UCSD-AML1 (cell line): Measurements from ENCODE around the gene PTGR1.

Experiments used
- DNase-seq: peaks from one replicate; lab custom pipeline; 2025; ENCODE audit not compliant: unreplicated experiment; lab: John Stamatoyannopoulos, UW

The PTGR1 gene

GRCh38 chr9:111542497-111543254 is 56.8 kb downstream of the PTGR1 start:
- no peak for DNase-seq

- no peak for DNase-seq
These were observed 66.2 kb downstream of the PTGR1 start for GRCh38 chr9:111533099-111533790.

GRCh38 chr9:111531716-111532115 is 67.7 kb downstream of the PTGR1 start:
- DNase-seq, result no peak

DNA sequence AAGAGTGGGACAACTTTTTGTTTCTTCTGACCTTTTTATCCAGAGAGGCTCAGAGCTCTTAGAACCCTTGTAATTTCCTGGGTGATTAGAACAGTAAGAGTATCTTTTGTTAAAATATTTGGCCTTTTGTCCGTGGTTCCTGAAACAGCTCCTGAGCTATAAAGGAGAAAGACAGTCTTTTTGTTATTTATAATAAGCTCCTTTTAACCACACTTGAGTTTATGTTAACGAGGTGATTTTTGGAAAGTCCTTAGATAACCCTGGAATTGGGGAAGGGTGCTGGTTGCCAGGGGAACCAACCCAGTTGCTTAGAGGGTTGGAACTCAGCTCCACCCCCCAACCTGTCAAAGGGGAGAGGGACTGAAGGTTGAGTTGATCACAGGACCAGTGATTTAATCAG is 69.7 kb downstream of the PTGR1 start:
- no peak for DNase-seq

GRCh38 chr9:111527347-111527746 is 72.1 kb downstream of the PTGR1 start:
- no peak for DNase-seq

DNA sequence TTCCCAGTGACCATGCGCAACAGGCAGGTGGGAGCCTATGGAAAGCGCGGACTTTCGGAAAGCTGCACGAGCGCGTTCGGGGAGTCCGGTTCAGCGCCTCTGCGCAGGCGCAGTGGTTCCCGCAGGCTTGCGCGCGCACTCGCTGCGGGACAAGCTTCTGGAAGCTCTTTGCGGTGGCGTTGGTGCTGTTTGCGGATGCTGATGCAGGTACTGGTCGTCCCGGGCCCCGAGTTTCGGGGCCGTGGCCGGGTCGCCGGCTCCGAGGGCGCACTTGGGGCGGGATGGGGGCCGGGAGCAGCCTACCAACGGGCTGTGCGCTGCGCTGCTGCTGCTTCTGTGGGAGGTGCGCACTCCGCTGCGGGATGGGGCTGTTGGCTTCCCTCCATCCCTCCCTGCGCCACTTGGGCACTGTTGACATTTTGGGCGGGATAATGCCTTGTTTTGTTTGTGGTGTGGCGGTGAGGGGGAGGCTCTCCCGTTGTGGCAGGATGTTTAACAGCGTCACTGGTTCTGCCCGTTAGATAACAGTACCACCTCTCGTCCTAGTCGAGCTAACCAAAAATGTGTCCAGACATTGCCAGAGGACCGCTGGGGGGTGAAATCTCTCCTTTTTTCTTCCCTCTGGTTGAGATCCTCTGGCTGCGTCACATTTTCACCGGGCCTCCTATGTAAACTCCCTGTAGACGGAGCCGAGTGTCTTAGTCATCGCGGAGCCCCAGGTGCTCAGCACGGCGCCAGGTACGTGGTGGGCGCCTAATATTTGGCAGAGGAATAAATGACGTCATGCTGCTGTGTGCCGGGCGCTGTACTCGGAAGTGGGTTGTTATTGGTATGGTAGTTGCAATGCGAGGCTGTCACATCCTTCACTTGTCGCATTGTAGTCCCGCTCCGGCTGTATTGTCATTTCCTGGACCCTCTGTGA is 74.1 kb downstream of the PTGR1 start, which contains the start of gene ZNF483:
Gene ZNF483, plus strand, starts transcription at position 124 of the 922 bp plus-strand sequence. CDS start 2,217 bp downstream, outside the sequence.
- DNase-seq, result no peak

GRCh38 chr9:111524731-111525055 is 74.8 kb downstream of the PTGR1 start:
- DNase-seq, result no peak

DNA sequence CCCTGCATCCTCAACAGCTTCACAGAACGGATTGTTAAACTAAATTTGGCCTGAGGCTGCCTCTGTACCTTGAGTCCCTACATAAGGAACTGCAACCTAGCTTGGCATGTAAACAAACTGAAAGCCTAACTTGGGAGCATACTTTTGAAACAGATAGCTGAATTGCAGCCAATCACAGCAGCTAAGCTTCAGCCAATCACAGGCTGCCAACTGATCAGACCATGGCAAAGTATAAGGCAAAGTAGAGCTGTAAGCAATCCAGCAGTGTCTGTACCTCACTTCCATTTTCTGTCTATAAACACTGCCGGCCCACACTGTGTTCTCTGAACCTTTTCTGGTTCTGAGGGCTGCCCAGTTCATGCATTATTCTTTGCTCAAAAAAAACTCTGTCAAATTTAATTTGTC is 83.4 kb downstream of the PTGR1 start:
- DNase-seq, result no peak

DNA sequence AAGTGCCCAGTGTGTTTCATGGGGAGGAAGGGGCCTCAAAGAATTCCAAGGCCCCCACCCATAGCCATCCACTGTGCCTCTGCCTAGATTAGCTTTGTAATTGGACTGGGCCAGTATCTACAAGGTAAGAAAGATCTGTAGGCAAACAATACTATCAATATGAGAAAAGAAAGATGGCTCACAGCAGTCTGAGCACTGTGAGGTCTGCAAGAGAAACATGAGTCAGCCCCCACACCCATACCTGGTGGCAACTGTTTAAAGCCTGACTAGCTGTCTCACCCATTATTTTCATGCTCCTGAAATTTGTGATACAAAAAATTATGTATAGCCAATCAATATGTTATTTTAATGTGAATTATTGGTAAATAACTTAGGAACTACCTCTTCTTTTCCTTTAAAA is 84.5 kb downstream of the PTGR1 start:
- no peak for DNase-seq
